BE2C (cell line): ENCODE results near the gene SH2D2A.

Source experiments
- DNase-seq: peaks from one replicate; pipeline ENCODE4 v3.0.0-alpha.2; 2020
- H3K27me3 ChIP-seq: fragments of 250-450 bp; sonication (Bioruptor Pico); 2 replicates; pipeline ENCODE4 v1.5.1; 2020; ENCODE audit warnings: mild to moderate bottlenecking
- H3K36me3 ChIP-seq: fragments of 250-450 bp; sonication (Bioruptor Pico); 2 replicates; pipeline ENCODE4 v1.5.1; 2020; ENCODE audit warnings: mild to moderate bottlenecking
- H3K4me1 ChIP-seq: fragments of 250-450 bp; sonication (Bioruptor Pico); 2 replicates; pipeline ENCODE4 v1.5.1; 2020
- H3K4me3 ChIP-seq: 2 replicates; pipeline ENCODE4 v1.5.1; 2011; ENCODE audit warnings: low read depth, low read length
- H3K9me3 ChIP-seq: fragments of 250-450 bp; sonication (Bioruptor Pico); 2 replicates; pipeline ENCODE4 v1.5.1; 2020
- TF ChIP-seq, protein P1 (sequence below): IDR thresholded peaks from 2 replicates; pipeline ENCODE4 v1.5.1; 2012; ENCODE audit warnings: mild to moderate bottlenecking, low read depth, low read length

SH2D2A gene

GRCh38 chr1:156788136-156788535 is 28.5 kb downstream of the SH2D2A start:
- H3K36me3 ChIP-seq = peaks cover 74% of the 10 kb centered on the region
- no peak for DNase-seq
- no peaks in the 10 kb centered on the region for H3K4me1 ChIP-seq
- TF ChIP-seq, protein P1, sequence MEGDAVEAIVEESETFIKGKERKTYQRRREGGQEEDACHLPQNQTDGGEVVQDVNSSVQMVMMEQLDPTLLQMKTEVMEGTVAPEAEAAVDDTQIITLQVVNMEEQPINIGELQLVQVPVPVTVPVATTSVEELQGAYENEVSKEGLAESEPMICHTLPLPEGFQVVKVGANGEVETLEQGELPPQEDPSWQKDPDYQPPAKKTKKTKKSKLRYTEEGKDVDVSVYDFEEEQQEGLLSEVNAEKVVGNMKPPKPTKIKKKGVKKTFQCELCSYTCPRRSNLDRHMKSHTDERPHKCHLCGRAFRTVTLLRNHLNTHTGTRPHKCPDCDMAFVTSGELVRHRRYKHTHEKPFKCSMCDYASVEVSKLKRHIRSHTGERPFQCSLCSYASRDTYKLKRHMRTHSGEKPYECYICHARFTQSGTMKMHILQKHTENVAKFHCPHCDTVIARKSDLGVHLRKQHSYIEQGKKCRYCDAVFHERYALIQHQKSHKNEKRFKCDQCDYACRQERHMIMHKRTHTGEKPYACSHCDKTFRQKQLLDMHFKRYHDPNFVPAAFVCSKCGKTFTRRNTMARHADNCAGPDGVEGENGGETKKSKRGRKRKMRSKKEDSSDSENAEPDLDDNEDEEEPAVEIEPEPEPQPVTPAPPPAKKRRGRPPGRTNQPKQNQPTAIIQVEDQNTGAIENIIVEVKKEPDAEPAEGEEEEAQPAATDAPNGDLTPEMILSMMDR = no peak
- H3K4me3 ChIP-seq = no peak overlapping the region
- no peaks in the 10 kb centered on the region for H3K27me3 ChIP-seq
- no peaks in the 10 kb centered on the region for H3K9me3 ChIP-seq

DNA sequence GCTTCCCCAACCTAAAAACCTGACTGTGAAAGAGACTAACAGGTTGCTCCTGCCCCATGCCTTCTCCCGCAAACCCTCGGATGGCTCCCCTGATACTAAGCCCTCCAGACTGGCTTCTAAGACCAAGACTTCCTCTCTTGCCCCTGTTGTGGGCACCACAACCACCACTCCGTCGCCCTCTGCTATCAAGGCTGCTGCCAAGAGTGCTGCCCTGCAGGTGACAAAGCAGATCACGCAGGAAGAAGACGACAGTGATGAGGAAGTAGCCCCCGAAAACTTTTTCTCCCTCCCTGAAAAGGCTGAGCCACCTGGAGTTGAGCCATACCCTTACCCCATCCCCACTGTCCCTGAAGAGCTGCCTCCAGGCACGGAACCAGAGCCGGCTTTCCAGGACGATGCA is 30.0 kb downstream of the SH2D2A start:
- no peak overlapping the region for H3K4me3 ChIP-seq
- no peaks in the 10 kb centered on the region for H3K9me3 ChIP-seq
- TF ChIP-seq, protein P1 = no peak
- no peaks in the 10 kb centered on the region for H3K4me1 ChIP-seq
- DNase-seq = no peak
- peaks cover 74% of the 10 kb centered on the region for H3K36me3 ChIP-seq
- H3K27me3 ChIP-seq = no peaks in the 10 kb centered on the region

GRCh38 chr1:156785458-156785857 is 31.2 kb downstream of the SH2D2A start:
- peaks cover 76% of the 10 kb centered on the region for H3K36me3 ChIP-seq
- TF ChIP-seq, protein P1 = no peak
- no peaks in the 10 kb centered on the region for H3K9me3 ChIP-seq
- H3K4me3 ChIP-seq = no peak overlapping the region
- no peaks in the 10 kb centered on the region for H3K27me3 ChIP-seq
- no peak for DNase-seq
- H3K4me1 ChIP-seq = no peaks in the 10 kb centered on the region

DNA sequence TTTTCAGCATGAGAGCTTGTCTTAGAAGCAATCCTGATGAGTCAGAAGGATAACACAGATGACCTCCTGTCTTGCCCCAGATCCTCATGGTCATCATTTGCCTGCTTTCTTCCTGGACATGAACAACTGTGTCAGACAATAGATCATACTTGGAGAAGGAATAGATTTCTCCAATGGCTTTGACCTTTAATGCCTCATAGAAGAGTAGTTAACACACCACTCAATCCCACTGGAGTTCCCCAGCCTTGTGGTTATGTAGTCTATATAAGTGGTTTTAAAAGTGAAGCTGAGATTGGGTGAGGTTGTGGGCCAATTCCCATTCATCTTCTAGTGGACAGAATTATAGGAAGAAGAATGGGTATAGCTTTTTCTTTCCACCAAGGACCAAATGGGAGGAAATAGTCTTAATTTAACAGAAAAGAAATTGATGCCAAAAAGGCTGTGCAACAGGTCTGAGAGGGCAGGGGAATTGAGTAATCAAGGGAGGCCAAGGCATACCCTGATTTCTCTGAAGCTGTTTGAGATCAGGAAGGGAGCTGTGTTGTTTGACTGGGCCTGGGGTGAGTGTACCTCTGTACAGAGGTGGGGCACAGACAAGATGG is 35.0 kb downstream of the SH2D2A start:
- Histone ChIP-seq H3K27me3 (no peaks in the 10 kb centered on the region), H3K4me1 (no peaks in the 10 kb centered on the region; the same call in 1 of the 2 replicates), H3K9me3 (no peaks in the 10 kb centered on the region), H3K36me3 (peaks cover 51% of the 10 kb centered on the region), H3K4me3 (no peak overlapping the region)
- TF ChIP-seq, protein P1 = no peak
- DNase-seq = no peak

DNA sequence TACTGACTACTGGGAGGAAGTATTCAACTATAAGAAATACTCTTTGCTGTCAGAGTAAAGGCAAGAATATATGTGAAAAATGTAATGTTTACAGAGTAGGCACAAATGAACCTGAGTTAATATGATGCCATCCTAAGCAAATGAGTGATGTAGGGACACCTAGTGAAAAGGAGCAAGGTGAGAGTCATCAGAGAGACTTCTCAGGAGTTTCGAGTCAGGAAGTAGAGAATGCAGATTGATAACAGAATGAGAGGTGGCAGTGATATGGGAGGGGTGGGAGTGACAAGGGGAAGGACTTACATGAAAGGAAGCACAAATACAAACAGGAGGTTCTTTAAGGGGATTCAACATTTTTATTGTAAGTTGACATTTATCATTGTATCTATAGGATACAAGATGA is 39.1 kb downstream of the SH2D2A start:
- Histone ChIP-seq H3K27me3 (no peaks in the 10 kb centered on the region), H3K4me1 (peaks cover 9% of the 10 kb centered on the region), H3K4me3 (no peak overlapping the region), H3K9me3 (no peaks in the 10 kb centered on the region), H3K36me3 (peaks cover 29% of the 10 kb centered on the region)
- TF ChIP-seq, protein P1 = no peak
- DNase-seq = no peak

- H3K4me1 ChIP-seq = peaks cover 9% of the 10 kb centered on the region
- peaks cover 23% of the 10 kb centered on the region for H3K36me3 ChIP-seq
- H3K4me3 ChIP-seq = no peak overlapping the region
- no peak for DNase-seq
- no peaks in the 10 kb centered on the region for H3K27me3 ChIP-seq
- no peaks in the 10 kb centered on the region for H3K9me3 ChIP-seq
- TF ChIP-seq, protein P1 = no peak
These were observed 39.7 kb downstream of the SH2D2A start for GRCh38 chr1:156776942-156777341.
